HG03095 (cell line): ENCODE measurements around the gene MSI2.
"Not testable (repeated sequence)": the region's sequence is repeated elsewhere in the genome, so short reads cannot be mapped to it uniquely, and the experiment has no call there.

Experiments used
- ATAC-seq: cut with Tn5 transposase; IDR thresholded peaks from one replicate; pipeline ENCODE4 v1.9.1; 2021; ENCODE audit warnings: moderate library complexity; ENCODE audit not compliant: unreplicated experiment

MSI2 gene

GRCh38 chr17:57603546-57603945 lies 347.2 kb downstream of the MSI2 start:
- no peak for ATAC-seq

DNA sequence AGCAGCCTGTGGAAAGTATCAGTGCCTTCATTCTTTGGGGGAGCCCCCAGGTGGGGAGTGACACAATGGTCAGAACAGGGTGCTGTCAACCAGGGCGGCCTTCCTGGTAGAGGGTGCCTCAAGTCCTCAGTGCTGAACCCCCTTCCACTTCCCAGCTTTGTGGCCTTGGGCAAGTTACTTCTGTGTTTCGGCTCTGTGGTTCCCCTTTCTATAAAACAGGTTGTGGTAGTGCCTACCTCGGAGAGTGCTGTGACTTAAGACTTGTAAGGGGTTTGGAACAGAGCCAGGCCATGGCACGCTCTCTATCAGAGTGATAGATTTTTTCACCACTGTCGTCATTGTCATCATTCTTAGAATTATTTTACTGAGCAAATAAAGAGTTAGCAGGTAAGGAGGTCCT lies 347.7 kb downstream of the MSI2 start:
- no peak for ATAC-seq

GRCh38 chr17:57604771-57605674 lies 348.7 kb downstream of the MSI2 start:
- ATAC-seq: peak; percentile 58

- ATAC-seq: peak; percentile 17
Observed at GRCh38 chr17:57605675-57606105, 349.4 kb downstream of the MSI2 start.

DNA sequence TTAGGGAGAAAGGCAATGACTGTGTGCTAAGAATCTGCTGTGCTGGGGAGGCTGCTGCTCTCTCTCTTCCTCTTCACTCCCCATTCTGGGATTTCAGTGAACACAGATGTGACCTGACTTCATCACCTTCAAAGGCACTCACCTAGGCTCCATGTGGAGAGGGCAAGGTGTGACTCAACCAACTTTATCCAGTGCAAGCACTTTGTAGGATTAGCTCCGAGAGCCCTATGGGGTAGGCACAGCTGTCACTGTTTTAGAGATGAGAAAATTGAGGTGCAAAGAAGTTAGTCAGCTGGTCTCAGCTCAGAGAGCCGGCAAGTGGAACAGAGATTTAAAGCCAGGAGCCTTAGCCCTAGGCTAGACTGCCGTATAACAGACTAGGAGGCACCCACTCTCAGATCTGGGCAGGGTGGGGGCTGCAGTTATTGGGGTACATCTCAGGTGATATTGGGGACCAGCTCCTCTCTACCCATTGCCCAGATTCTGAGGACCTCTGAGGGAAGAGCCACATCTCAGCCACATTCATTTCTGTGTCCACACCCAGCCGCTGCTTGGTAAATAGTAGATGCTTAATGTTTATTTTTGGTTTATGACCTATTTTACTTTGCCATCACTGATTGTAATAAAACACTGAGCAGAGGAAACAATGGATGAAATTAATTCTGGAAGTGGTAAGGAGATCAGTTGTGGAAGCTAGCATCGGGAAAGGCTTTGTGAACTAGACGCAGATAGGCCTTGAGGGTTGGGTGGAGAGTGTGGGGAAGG lies 350.0 kb downstream of the MSI2 start:
- ATAC-seq: no peak

GRCh38 chr17:57607553-57608120 lies 351.3 kb downstream of the MSI2 start:
- ATAC-seq: no peak

- no peak for ATAC-seq
Observed at GRCh38 chr17:57608369-57609124, 352.2 kb downstream of the MSI2 start.

- ATAC-seq: no peak
Observed at GRCh38 chr17:57609125-57609877, 353.0 kb downstream of the MSI2 start.

DNA sequence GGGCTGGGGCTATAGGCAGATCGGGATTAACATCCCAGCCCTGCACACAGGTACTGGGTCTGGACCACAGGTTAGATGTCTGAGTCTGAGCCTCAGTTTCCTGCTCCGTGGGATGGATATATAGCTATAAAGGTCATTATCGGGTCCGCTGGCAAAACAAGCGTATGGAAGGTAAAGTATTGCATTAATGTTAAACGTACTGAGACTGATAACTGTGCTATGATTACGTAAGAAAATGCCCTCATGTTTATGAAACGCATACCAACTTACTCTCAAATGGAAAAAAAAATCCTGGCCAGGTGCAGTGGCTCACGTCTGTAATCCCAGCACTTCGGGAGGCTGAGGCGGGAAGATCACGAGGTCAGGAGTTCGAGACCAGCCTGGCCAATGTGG lies 353.6 kb downstream of the MSI2 start:
- no peak for ATAC-seq

DNA sequence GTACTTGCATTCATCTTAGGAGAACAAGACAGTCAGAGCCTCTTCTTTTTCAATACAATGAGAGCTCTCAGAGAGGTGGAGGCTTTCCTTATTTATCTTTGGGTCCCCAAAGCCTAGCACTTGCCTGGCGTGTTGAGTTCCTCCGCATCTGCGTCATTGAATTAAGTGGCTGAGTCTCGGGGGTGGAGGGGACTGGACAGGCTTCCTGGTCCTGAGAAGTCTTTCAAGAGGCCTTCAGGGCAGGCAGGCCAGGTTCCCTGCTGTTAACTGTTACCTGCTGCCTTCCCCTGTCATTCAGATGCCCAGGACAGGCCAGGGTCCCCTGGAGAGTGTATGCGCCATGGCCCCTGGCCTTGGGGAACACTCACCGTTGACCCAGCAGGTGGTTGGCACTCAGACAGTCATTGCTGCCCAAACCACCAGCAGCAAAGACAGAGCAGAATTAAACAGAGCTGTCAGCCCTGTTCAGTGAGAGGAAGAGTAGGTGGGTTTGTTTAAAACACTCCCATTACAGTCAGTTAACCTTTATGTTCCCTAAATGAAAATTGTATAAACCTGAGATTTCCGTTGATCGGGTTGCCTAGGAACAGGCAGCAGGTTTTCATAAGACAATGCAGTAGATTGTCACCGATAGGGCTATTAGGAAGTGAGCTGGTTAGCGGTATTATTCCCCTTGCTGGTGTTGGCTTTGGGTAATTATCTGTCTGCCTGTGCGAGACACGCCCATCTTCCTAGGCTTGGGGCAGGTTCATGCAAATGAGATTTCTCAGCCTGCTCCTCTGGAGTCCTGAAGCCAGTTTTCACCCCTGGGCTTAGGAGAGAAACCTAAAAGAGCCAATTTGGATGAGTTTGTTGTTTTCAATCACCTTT lies 356.1 kb downstream of the MSI2 start:
- ATAC-seq: no peak

DNA sequence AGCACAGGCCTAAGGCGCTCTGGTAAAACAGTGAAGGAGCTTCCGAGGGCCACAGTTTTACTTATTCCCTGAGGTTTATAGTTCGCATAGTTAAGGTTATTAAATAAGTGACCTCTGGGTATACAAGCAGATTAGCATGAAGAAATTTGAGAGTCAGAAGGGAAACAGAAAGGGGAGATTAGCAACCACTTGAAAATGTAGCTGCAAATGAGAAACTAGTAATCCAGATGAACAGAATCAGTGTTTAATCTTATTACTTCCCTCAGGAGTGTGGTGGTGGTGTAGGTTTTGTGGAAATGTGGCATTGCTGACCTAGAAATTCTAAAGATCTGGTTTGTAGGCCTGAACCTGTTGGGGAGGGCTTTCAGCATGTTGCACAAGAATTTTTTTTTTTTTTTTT lies 358.4 kb downstream of the MSI2 start:
- no peak for ATAC-seq

GRCh38 chr17:57615836-57616757 lies 359.8 kb downstream of the MSI2 start:
- ATAC-seq: no peak

DNA sequence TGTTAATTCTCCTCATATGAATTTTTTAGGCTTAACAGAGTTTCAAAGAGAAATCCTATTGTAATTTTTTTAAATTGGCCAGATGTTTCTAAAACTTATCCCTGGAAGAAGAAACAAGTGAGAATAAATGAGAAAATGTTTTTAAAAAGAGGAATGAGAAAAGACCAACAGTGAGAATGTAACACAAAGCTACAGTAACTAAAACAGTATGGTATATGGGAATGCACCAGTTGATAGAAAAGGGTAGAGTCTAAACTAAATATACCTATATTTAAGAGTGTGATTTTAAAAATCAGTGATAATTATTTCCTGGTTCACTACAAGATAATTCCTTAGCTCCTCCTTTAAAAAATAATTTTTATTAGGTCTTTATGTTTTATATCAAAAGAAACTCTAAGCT lies 360.9 kb downstream of the MSI2 start:
- ATAC-seq: no peak

DNA sequence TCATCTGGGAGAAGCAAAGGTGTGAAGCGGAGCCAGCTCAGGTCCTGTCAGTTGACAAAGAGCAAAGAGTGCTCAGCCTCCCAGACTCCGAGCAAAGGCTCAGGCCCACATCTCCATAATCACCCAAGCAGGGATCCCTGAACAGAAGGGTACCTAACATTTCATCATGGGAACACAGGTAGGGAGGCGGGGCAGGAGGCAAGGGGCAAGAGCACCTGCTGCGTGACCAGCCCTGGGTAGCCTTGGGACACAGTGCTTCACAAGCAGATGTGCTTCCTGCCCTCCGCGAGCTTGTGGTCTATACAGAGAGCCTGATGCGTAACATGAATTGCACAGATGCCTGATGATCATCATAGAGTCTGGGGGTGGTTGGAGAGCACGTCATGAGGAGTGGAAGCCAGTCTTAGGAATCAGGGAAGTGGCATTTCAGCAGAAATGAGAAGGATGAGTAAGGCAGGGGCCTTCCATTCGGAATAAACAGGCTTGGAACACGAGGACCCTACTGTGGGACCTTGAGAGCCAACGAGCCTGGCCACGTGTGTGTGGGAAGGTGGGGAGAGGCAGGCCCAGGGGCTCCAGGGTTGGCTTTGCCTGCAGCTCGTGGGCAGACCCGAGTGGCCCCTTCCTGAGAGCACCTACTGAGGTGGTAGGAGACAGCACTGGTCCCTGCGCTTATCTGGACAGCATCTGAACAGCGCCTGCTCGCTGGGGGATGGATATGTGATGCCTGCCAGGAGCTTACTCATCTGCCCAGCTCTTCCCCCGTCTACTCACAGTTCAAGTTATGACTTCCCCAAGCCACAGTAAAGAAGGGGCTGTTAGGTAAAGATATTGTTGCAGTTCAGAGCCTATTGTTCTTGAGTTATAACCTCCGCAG lies 363.0 kb downstream of the MSI2 start:
- no peak for ATAC-seq

DNA sequence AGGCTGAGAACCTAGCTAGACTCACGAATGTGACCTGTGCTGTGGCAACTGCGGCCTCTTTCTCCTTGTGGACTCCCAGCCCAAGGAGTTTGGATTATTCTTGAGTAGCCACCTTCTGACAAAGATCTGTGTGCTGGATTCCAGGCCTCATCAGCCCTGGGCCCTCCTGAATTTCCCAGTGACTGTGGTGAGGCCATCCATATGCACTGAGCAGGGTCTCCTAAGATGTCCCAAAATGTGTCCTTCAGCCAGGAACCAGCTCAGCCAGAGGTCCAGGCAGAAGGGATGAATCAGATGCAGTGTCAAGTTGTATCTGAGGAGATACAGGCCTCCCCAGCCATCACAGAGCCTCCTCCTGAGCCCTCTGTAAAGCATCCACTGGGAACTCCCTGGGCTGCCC lies 364.3 kb downstream of the MSI2 start:
- no peak for ATAC-seq

GRCh38 chr17:57621791-57622190 lies 365.5 kb downstream of the MSI2 start:
- not testable (repeated sequence) for ATAC-seq

DNA sequence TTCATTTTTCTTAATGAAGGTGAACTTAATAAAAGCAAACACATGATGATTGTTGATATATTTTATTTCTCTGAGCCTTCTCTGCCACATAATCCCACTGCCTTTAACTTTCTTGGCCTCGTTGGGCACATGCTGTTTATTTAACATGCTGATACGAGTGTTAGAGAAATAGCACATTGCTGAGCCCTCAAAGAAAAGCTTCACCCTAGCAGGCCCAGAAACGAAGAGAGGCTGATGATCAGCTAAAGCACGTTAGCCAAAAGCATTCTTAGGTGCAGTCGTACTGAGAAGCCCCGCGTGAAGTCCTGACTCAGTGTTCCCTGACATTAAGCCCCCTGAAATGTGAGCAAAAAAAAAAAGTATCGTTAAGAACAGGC lies 366.0 kb downstream of the MSI2 start:
- ATAC-seq: no peak
